MV-4-11 (cell line): Measurements from ENCODE around the gene HOXD11.

ENCODE experiments used
- DNase-seq: peaks from one replicate; lab custom pipeline; 2025; lab: John Stamatoyannopoulos, UW

The HOXD11 gene

DNA sequence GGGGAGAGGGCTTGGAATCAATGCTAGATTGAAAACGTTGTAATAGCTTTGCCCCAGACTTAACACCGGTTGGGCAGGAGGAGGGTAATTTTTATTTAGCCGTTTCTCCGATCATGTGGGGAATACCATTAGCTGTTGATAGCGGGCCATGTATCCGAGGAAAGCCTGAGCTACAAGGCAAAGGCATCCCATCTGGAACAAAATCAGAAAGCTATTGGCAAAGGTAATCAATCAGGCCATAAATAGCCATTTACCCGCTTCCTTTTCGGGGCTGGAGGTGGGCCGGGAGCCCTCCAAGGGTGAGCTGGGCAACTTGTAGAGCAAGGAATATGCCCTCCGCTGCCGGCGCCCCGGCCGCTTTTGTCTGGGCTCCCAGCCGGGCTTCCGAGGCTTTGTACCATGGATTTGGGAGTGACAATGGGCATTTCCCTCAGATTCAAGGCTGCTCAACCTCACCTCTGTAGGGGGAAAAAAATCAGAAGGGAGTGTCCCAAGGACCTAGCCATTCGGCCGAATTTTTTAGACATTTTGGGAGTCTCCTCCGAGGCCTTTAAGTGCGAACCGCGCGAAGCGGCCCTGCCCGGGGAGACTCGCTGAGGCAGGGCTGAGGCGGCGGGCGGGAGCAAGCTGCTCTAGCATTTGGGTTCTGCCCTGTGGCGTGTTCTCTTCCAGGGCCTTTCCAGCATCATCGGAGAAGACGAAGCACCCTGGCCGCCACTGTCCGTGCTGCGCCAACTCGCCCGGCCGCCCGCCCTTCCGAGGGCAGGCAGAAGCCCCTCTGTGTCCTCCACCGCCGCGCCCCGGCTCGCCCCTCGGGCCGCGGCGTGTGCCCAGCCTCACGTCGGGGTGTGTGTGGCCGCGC, 14.3 kb downstream of the HOXD11 start:
- DNase-seq = no peak

DNA sequence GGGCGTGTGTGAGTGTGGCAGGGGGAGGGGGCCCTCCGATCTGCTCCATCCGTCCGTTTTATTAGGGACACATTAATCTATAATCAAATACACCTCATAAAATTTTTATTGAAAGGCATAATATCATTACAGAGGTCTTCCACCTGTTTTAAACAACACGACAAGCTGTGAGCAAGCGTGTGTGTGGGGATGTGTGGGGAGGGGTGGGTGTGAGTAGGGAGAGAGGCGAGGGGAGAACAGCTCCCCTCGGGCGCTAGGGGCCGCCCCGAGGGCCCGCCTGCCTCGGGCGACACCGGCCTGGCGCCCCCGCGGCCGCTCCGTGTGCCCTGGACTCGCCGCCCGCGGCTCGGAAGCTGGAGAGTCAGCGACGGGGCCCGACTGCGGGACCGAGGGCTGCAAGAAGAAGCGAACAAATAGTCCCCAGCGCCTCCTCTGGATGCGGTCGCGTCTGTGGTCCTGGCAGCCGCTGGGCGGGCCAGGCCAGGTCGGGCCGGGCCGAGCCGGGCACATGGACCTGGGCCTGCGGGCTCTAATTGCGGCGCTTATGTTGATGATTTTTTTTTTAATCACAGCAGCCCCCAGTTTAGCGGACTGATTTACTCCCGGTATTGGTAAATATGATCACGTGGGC, 15.1 kb downstream of the HOXD11 start:
- no peak for DNase-seq

DNA sequence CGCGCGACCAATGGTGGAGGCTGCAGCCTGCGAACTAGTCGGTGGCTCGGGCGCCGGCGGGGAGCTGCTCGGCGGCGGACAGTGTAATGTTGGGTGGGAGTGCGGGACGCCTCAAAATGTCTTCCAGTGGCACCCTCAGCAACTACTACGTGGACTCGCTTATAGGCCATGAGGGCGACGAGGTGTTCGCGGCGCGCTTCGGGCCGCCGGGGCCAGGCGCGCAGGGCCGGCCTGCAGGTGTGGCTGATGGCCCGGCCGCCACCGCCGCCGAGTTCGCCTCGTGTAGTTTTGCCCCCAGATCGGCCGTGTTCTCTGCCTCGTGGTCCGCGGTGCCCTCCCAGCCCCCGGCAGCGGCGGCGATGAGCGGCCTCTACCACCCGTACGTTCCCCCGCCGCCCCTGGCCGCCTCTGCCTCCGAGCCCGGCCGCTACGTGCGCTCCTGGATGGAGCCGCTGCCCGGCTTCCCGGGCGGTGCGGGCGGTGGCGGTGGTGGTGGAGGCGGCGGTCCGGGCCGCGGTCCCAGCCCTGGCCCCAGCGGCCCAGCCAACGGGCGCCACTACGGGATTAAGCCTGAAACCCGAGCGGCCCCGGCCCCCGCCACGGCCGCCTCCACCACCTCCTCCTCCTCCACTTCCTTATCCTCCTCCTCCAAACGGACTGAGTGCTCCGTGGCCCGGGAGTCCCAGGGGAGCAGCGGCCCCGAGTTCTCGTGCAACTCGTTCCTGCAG, 15.8 kb downstream of the HOXD11 start, which contains the start of gene HOXD9:
TSS of gene HOXD9 (plus strand) at position 37 of the 728 bp plus-strand sequence. CDS start at position 87, 50 bp downstream.
- DNase-seq = no peak

DNA sequence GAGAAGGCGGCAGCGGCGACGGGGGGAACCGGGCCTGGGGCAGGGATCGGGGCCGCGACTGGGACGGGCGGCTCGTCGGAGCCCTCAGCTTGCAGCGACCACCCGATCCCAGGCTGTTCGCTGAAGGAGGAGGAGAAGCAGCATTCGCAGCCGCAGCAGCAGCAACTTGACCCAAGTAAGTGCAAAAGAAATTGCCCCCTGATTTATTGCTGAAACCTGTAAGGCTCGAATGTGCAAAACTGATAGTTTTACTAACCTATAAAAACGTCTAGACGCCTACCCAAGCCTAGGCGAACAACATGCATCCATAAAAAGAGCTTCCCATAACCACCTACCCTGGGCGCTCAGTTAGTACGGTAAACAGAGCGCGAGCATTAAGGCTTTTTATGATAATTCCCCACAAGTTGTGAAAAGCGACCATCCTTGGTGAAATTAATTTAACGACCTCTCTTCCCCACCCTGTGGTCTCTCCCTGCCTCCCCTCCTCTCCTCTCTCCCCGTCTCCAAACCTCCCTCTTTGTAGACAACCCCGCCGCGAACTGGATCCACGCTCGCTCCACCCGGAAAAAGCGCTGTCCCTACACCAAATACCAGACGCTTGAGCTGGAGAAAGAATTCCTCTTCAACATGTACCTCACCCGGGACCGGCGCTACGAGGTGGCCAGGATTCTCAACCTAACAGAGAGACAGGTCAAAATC, 16.5 kb downstream of the HOXD11 start:
- DNase-seq = no peak

DNA sequence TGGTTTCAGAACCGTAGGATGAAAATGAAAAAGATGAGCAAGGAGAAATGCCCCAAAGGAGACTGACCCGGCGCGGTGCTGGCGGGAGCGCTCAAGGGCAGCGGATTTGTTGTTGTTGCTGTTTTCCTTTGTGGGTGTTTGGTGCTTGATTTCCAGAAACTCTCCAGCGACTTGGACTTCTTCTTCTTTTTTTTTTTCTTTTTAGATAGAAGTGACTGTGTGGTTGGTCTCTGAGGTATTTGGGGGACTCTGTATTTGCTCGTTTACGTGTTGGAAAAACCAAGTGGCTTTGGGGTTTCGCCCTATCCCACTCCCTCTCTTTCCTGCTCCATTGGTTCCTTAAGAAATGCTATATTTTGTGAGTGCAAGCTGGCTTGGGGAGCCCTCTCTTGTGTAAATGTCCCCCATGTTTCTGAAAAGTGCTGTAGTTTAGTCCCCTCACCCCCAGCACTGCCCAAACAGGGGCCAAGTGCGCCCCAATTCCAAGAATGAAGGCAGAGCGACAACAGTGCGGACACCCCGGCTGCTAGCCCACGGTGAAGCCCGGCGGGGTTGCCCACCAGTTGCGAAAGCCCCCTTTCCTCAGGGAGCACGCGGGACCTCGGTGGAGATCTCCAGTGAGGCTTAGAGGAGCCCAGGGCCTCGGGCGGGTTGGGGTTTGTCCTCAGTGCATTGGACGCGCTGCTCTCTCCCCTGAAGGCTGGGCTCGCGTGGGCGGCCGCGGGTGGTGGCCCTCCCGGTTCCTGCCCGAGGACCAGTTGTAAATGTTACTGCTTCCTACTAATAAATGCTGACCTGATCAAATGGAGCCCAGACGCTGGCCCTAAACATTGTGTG, 17.2 kb downstream of the HOXD11 start:
- no peak for DNase-seq

DNA sequence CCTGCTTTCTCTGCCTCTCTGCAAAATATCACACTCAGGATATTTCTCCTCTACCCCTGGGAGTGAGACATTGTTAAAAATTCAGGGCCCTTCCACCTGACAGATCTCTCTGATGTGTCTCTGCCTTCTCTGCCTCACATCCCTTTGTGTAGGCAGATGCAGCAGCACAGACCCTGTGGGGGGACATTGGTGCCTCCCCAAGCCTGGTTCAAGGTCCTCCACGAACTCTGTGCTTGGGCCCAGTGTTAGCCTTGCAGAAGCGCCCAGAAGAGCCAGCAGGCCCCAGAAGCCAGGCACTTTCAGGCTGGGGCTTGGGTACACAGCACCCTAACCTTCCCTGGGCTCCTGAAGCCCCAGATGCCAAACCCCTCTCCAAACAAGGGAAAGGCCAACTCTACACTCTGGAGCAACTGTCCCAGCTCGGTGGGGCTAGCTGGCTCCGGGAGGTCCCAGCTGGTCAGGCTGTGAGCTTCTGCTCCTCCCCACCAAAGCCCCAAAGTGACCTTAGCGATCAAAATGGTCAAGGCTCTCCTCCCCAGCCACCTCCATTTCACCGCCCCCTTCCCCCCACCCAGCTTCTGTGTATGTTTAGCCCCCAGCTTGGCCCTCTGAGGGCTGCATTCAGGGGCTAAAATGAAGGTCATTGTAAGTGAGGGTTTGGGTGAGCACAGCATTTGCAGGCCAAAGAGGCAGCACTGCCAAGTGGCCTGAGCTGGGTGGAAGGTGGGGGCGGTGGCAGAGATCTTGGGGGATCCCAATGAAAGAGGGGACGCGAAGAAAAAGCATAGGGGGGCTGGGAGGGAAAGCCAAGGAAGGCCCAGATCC, 18.1 kb downstream of the HOXD11 start:
- no peak for DNase-seq

DNA sequence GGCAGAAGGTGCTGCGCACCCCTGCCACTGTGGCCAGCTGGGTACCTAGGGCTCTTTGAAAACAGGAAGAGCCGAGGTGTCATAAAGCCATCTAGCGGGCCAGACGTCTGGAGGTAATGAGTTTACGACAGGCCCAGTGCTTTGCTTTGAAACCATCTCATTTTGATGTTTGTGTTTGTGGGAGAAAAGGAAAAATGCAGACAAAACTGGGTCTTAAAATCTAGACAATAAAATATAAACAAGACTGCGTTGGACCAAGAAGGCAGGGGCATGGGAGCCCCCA, 18.6 kb downstream of the HOXD11 start:
- no peak for DNase-seq

DNA sequence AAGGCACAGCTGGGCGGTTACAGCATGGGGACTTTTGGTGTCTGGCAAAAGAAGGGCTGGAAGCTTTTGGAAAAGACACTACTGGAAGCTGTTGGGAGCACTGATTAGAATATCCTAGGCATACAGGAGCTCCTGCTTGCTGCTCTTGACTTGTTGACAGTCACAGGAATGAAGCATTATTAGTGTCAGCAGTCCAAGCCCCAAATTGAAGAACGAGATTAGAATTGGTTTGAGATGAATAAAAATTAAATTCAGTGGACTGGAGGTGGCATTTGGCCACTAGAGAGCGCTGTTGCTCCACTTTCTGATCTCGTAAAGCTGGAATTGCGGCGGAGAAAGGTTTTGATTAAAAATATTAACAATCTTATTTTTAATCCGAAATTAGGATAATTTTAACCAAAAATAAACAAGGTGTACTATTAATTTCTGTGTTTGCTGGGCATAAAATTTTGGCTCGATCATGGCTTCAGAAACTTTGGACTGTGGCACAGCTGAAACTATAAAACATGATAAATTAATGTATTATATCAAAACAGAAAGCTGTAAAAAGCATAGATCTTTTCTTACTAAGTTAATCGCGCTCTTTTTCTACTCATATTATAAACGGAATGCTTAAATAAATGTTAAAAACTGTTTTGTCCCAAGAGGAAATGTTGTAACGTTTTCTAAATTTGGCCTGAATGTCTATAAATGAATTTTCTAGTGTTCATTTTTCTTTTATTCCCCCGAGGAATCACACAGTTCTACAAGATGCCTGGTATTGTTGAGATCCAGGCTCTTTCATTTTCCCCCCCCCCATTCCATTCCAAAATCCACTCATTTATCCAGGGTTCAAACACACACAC, 20.1 kb downstream of the HOXD11 start:
- peak; percentile 9 for DNase-seq

DNA sequence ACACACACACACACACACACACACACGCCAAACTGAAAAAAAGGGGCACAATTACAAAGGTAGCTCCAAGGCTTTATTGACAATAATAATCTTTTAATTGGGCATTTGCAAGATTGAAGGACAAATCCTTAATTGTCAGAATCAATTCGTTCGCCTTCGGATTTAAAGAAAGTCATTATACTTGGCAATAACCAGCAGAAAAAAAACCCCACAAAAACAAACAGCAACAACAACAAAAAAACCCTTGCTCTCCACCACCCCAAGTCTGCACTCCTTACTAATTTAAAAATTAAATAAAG, 20.6 kb downstream of the HOXD11 start:
- DNase-seq = no peak

DNA sequence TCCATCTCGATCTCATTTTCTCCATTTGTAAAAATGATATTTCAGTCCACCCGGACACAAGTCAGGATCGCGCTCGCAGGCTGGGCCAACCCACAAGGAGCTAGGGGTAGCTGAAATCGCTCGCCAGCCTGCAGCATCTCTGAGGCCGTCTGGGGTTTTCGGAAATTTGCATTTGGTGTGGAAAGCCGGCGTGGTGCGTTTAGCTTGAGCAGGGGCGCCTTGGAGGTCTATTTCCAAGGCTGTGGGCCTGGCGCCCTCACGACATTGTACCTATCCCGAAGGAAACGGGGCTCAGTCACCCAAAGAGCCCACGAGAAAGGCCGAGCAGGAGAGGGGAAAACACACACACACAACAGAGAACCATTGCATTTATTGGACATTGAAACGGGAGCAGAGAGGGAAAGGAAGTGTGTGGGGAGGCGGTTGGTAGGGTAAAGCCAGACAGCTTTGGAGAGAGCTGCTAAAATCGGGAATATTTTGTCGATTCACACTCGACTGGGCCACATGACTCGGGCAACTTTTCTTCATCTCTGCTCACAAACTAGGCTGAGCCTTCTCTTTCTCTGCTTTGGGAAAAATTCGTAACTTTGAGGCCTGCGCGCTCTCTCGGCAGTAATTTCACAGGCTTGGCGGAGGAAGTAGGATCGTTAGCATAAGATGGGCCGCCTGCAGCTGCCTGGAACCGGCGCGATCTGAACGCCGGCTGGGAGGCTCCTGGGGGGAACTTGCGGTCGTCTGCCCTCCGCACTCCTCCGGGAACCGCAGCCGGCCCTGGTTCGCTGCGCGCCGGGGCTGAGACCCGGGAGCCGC, 21.3 kb downstream of the HOXD11 start:
- DNase-seq = no peak

DNA sequence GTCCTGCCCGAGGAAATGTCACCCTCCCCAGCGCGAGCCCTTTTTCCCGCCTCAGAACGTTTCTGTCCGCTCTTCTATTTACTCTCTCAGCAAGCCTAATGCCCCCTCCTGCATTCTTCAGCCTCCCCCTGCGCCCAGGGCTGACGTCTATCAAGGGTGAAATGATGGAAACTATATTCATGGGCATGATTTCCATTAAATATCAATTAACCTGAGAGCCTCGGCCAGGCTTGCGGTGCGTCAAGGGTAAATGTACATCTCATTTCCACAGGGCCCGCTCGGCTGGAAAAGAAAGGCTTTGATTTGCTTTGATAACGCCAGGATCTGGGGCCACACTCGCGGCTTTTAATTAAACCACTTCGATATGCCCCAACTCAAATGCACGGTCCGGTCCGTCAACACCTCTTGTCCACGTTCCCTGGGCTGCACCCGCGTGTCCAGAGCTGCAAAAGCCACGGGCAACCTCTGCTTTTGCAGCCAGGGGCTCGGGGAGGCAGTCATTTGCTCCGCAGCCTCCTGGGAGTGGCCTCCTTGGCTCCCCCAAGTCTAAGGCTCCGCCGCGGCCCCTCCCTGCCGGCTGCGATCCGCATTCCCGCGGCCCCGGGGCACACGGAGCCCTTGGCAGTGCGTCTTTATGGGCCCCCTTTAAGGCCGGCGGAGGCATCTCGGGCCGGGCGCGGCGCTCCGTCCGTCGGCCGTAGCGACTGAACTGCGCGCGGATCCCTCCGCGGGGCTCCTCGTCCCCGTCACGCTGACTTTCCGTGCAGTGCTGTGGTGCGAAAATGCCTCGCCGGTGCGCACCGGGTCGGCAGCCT, 22.1 kb downstream of the HOXD11 start, which contains the start of gene HOXD8:
TSS of gene HOXD8 (plus strand) at position 724 of the 815 bp plus-strand sequence. CDS start 662 bp downstream, outside the sequence.
- no peak for DNase-seq

DNA sequence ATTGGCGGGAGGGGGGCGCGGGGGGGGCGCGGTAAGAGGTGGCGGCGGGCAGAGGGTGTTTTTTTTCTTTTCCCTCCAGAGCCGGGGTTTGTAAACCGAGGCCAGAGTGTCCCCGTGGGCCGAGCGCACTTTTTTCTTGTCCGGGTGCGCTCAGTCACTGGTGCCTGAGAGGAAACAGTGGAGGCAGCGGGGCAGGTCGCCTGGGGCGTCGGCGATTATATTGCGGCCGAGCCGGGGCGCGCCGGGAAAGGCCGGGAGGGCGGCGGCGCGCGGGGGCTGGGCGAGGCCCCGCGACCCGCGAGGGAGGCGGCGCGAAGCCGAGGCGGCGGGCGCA, 22.7 kb downstream of the HOXD11 start:
- DNase-seq = no peak

DNA sequence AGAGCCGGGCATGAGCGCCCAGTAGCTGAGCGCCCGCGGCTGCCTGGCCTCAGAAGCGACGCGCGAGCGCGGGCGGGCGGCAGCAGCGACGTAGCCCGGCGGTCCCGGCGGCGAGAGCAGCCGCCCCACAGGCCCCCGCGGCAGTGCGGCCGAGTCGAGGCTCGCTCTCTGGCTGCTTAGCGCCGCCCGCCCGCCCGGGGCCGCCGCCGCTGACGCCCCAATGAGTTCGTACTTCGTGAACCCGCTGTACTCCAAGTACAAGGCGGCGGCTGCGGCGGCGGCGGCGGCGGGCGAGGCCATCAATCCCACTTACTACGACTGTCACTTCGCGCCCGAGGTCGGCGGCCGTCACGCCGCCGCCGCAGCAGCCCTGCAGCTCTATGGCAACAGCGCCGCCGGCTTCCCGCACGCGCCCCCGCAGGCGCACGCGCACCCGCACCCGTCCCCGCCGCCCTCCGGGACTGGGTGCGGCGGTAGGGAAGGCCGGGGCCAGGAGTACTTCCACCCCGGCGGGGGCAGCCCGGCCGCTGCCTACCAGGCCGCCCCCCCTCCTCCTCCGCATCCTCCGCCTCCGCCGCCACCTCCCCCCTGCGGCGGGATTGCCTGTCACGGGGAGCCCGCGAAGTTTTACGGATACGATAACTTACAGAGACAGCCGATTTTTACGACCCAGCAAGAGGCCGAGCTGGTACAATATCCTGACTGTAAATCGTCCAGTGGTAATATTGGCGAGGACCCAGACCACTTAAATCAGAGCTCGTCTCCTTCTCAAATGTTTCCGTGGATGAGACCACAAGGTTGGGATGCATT, 23.3 kb downstream of the HOXD11 start:
- no peak for DNase-seq

DNA sequence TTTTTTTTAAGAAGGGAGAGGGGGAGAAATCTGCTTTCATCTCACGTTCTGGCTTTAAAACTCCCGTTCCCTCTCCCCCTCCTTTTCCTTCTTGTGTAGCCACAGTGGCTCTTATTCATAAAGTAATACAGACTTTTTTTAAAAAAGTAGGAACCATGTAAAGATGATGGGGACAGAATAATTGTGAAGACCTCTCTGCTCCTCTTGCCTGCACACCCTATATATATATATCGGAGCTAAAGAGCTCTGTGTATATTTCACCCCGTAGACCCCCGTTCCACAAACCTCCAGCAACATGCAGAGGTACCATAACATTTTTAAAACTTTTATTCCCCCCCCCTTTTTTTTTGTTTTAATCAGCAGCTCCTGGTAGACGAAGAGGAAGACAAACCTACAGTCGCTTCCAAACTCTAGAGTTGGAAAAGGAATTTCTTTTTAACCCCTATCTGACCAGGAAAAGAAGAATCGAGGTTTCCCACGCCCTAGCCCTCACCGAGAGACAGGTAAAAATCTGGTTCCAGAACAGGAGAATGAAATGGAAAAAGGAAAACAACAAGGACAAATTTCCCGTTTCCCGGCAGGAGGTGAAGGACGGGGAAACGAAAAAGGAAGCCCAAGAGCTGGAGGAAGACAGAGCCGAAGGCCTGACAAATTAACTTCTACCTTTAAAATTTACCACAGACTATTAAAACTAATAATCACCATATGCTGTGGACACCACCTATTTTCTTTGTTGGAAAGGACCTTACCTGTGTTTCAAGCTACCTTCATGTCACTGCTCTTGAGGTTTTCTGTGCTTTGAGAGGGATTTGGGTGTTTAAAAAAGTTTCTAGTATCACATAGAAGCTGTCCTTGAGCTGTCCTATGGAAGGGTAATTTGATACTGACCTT, 24.1 kb downstream of the HOXD11 start:
- no peak for DNase-seq

DNA sequence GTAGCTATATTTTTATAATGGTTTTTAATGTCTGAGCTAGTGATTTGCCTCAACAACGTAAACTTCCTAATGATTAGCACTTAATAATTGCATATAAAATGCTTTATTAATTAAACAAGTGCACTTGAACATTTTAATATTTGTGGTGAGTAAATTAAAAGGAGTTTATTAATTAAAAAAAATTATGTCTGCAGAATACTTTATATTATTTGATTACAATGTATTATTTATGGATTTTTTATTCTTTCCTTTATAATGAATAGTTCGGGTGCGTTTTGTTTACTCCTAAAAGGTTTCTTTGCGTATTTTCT, 24.7 kb downstream of the HOXD11 start:
- no peak for DNase-seq
